NCI-H1417 treated with DMSO at 0.1 percent for 48 hours (cell line): Measurements from ENCODE around the gene CFAP251.
A peak's percentile ranks its signal among the peaks of the same experiment; 100 is the strongest.
"Not testable (repeated sequence)": the region's sequence is repeated elsewhere in the genome, so short reads cannot be mapped to it uniquely, and the experiment has no call there.

ENCODE experiments used
- DNase-seq: peaks from one replicate; lab custom pipeline; 2025; lab: John Stamatoyannopoulos, UW

CFAP251 gene

DNA sequence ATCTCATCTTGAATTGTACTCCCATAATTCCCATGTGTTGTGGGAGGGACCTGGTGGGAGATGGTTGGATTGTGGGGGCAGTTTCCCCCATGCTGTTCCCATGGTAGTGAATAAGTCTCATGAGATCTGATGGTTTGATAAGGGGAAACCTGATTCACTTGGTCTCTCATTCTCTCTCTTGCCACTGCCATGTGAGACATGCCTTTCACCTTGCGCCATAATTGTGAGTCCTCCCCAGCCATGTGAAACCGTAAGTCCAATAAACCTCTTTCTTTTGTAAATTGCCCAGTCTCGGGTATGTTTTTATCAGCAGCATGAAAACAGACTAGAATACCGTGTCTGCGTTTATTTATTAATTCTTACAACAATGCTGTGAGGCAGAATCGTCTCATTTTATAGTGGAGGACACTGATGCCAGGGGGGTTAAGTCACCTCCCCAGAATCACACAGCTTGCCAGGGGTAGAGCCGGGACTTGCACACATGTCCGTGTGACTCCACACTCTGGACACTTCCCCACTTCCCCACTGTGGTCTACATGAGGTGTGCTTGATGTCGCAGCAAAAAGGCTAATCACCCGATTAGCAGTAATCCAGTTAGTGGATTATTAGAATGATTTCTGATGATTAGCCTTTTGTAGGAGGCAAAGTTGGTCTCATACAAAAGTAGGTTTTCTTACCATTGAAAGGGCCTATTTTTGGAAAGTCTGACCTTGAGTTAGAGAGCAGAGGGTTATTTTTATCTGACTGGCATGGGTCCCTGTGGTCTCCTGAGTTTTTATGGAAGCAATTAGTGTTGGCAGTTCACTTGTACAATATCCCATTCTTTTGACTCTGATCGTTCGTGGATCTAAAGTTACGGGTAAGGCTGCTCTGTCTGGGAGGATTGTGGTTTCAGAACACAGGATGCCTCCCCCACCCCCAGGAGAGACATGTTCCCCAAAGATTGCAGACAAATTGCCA lies 55.9 kb downstream of the CFAP251 start:
- no peak for DNase-seq

DNA sequence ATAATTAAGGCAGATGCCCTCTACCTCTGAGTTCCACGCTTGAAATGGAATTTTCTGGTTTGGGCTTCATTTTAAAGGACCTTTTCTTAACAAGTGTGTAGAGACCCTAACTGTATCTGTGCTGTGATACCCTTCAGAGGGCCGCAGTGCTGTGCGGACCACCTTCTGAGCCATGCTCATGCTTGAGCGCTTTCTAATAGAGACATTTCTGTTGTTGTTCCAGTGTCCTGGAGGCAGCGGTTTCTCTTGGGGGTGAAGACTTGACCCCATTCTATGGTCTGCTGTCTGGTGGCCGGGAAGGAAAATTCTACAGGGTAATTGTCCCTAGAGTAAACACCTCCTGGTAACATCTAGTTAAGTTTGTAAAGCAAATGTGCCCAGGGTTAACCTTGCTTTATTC lies 56.6 kb downstream of the CFAP251 start:
- no peak for DNase-seq

GRCh38 chr12:121976950-121977349 lies 58.6 kb downstream of the CFAP251 start:
- DNase-seq, result no peak

- DNase-seq, result no peak
These were observed 61.9 kb downstream of the CFAP251 start for GRCh38 chr12:121980191-121980891.

DNA sequence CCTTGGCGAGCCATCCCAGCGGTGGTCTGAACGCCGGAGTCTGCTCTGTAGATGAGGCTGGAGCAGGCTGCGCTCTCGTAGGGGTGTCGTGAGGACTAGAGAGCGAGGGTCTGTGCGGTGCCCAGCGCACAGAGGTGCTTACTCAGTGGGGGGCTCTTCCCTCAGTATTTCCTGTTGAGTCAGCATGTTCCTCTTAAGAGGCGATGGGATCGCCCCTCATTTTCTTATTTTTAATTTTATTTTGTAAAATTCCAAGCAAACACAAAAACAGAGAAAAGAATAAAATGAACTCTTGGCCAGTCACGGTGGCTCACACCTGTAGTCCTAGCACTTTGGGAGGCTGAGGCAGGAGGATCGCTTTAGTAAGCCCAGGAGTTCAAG lies 62.5 kb downstream of the CFAP251 start:
- no peak for DNase-seq

- no peak for DNase-seq
These were observed 63.1 kb downstream of the CFAP251 start for GRCh38 chr12:121981456-121981855.

GRCh38 chr12:121982950-121983349 lies 64.6 kb downstream of the CFAP251 start:
- no peak for DNase-seq

- no peak for DNase-seq
These were observed 65.3 kb downstream of the CFAP251 start for GRCh38 chr12:121983536-121984210.

GRCh38 chr12:121986489-121987245 lies 68.3 kb downstream of the CFAP251 start:
- no peak for DNase-seq

- not testable (repeated sequence) for DNase-seq
These were observed 70.1 kb downstream of the CFAP251 start for GRCh38 chr12:121988519-121988918.

GRCh38 chr12:121989276-121990113 lies 71.1 kb downstream of the CFAP251 start:
- peak; percentile 47 for DNase-seq

DNA sequence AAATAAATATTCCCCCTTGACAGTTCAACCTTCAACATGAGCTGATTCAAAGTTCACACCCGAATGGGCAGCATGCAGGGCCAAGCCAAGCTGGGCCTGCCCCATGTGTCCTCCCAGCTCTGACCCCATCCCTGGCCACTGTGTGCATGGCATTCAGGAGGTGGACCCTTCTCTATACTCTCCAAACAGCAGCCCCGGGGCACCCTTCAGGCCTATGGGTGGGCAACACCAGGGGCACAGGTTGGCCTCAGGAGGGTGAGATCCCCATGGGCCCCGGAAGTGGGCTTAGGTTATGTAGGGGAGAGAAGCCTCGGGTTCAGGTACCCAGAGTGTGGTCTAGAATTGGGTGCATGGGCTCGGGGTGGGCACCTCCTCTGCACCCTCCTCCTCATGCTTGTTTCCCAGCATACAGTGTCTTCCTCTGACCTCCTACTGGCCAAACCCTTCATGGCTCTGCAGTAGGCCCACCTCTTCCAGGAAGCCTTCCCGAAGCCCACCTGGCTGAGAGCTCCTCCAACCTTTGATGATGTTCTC lies 71.8 kb downstream of the CFAP251 start:
- DNase-seq, result no peak

GRCh38 chr12:121990692-121991603 lies 72.6 kb downstream of the CFAP251 start:
- no peak for DNase-seq

- DNase-seq, result no peak
These were observed 73.9 kb downstream of the CFAP251 start for GRCh38 chr12:121992059-121992879.

- no peak for DNase-seq
These were observed 77.9 kb downstream of the CFAP251 start for GRCh38 chr12:121996050-121996944.

DNA sequence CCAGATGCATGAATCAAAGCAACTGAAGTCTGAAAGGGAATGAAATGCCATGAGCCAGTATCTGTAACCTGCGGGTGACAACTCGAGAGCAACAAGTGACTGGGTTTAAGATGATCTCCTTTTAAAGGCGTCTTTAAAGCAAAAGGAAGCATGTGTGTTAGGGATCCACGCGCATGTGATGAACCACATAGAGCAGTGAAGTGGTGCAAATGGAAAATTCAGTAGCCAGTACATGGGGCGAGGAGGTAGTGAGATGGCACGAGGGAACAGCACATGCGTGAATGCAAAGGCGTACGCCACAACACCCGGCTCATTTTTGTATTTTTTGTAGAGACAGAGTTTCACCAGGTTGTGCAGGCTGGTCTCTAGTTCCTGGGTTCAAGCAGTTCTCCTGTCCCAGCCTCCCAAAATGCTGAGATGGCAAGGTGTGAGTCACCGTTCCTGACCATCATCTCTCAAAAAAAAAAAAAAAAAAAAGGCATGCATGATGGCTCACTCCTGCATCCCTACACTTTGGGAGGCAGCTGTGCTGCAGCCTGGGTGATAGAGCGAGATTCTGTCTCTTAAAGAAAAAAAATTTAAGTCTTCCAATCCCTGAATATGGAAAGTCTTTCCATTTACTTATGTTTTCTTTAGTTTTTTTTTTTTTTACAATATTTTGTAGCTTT lies 78.7 kb downstream of the CFAP251 start:
- no peak for DNase-seq
